BE2C (cell line): ENCODE data around the gene LCE3C.

Experiments
- DNase-seq: peaks from one replicate; pipeline ENCODE4 v3.0.0-alpha.2; 2020
- H3K27me3 ChIP-seq: fragments of 250-450 bp; sonication (Bioruptor Pico); 2 replicates; pipeline ENCODE4 v1.5.1; 2020; ENCODE audit warnings: mild to moderate bottlenecking
- H3K36me3 ChIP-seq: fragments of 250-450 bp; sonication (Bioruptor Pico); 2 replicates; pipeline ENCODE4 v1.5.1; 2020; ENCODE audit warnings: mild to moderate bottlenecking
- H3K4me1 ChIP-seq: fragments of 250-450 bp; sonication (Bioruptor Pico); 2 replicates; pipeline ENCODE4 v1.5.1; 2020
- H3K4me3 ChIP-seq: 2 replicates; pipeline ENCODE4 v1.5.1; 2011; ENCODE audit warnings: low read depth, low read length
- H3K9me3 ChIP-seq: fragments of 250-450 bp; sonication (Bioruptor Pico); 2 replicates; pipeline ENCODE4 v1.5.1; 2020
- TF ChIP-seq, protein P1 (sequence below): IDR thresholded peaks from 2 replicates; pipeline ENCODE4 v1.5.1; 2012; ENCODE audit warnings: mild to moderate bottlenecking, low read depth, low read length

LCE3C gene

DNA sequence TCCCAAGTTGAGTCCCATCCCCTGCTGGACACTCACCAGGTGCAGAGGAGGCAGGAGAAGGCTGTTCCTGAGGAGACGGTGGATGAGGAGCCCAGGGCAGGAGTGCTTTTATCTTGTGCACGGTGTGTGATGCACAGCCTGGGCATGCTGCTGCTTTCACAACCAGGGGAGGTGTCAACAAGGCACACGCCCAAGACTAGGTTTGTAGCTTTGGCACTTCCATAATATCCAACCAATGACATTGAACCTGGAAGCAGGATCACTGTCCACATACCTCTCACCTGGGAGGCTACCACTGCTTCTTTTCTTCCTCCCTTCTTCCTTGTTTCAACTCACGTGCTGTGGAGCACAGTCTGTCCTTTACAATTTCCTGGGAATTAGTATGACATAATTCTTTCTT is 19.6 kb upstream of the LCE3C start, which contains the start of gene LCE3D:
LCE3D (minus strand) TSS at position 84 of the 400 bp plus-strand sequence. CDS start 580 bp downstream, outside the sequence.
- Histone ChIP-seq H3K4me3 (no peak within 1 kb of the TSS), H3K9me3 (no peaks in the 10 kb centered on the region), H3K36me3 (no peaks in the 10 kb centered on the region), H3K27me3 (no peaks in the 10 kb centered on the region), H3K4me1 (no peaks in the 10 kb centered on the region)
- DNase-seq: no peak
- TF ChIP-seq, protein P1, sequence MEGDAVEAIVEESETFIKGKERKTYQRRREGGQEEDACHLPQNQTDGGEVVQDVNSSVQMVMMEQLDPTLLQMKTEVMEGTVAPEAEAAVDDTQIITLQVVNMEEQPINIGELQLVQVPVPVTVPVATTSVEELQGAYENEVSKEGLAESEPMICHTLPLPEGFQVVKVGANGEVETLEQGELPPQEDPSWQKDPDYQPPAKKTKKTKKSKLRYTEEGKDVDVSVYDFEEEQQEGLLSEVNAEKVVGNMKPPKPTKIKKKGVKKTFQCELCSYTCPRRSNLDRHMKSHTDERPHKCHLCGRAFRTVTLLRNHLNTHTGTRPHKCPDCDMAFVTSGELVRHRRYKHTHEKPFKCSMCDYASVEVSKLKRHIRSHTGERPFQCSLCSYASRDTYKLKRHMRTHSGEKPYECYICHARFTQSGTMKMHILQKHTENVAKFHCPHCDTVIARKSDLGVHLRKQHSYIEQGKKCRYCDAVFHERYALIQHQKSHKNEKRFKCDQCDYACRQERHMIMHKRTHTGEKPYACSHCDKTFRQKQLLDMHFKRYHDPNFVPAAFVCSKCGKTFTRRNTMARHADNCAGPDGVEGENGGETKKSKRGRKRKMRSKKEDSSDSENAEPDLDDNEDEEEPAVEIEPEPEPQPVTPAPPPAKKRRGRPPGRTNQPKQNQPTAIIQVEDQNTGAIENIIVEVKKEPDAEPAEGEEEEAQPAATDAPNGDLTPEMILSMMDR: no peak

DNA sequence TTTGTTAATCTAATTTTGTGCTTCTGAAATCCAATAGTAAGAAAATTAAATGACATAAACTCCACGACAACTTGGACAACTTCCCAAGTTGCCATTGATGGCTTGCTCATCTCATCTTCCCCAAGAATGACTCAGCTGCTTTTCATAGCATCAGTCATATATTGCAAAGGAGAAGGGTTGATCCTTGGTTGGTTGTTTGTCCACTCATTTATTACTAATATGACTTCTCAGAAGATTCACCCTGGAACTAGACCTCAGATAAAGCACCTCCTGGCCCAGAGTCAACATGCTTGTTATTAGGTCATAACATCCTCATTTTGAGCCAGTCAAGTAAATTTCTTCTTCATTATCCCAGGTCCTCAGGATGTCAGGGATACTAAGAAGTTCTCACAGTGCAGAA is 17.4 kb upstream of the LCE3C start:
- Histone ChIP-seq H3K36me3 (no peaks in the 10 kb centered on the region), H3K27me3 (no peaks in the 10 kb centered on the region), H3K4me3 (no peak overlapping the region), H3K4me1 (no peaks in the 10 kb centered on the region), H3K9me3 (no peaks in the 10 kb centered on the region)
- DNase-seq: no peak
- TF ChIP-seq, protein P1: no peak

DNA sequence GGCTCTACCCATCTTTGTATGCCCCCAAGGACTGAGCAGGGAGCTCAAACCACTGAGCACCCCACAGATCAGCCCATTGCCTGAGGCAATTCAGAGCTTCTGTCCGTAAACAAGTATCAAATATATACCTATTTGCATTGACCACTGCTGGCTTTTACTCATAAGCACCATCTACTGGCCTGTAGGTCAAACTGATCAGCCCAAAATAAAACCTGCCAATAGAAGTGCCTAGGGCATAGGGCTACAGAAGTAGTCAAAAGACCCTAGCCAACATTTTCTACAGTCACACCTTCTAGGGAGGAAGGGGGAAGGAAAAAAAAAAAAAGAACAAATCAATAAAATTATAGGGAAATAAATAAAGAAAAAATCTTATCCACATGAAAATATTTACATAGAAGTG is 14.4 kb upstream of the LCE3C start:
- no peaks in the 10 kb centered on the region for H3K27me3 ChIP-seq
- H3K36me3 ChIP-seq: no peaks in the 10 kb centered on the region
- DNase-seq: no peak
- H3K4me1 ChIP-seq: no peaks in the 10 kb centered on the region
- no peaks in the 10 kb centered on the region for H3K9me3 ChIP-seq
- H3K4me3 ChIP-seq: no peak overlapping the region
- TF ChIP-seq, protein P1: no peak

DNA sequence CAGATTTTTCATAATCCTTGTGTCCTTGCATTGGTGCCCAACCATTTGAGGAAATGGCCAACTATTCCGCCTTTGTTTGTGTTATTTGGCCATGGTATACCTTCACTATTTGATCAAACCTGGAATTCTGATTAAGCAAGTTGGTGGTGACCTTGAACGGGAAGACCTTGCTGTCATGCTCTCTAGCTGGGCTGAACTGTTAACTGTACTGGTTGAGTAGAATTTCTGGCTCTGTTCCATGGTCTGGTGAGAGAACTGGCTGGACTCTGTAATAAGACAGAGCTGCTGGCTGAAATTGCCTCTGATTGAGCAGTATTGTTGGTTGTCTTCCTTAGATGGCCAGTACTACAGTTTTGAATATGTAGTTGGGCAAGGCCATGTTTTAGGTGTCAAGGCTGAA is 3.0 kb upstream of the LCE3C start:
- Histone ChIP-seq H3K27me3 (no peaks in the 10 kb centered on the region), H3K4me3 (no peak overlapping the region), H3K4me1 (no peaks in the 10 kb centered on the region), H3K9me3 (no peaks in the 10 kb centered on the region), H3K36me3 (no peaks in the 10 kb centered on the region)
- no peak for DNase-seq
- TF ChIP-seq, protein P1: no peak

DNA sequence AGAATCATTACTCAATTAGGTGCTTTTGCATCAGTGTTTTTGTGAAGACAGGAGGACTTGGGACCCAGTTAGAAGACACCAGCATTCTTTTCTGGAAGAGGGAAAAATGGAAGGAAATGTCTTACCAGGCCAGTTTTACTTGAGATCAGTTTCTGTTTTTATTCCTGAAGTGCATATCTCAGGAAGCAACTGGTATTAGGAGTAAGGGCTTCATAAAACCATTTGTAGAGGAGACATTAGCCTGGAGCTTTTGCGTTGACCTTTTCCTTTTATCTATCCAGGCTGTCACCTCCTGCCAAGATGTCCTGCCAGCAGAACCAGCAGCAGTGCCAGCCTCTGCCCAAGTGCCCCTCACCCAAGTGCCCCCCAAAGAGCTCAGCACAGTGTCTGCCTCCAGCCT is 13.5 kb downstream of the LCE3C start, which contains the start of gene LCE3B:
LCE3B (plus strand) TSS at position 301 of the 400 bp plus-strand sequence; CDS start at position 301, 0 bp downstream.
- TF ChIP-seq, protein P1: no peak
- H3K36me3 ChIP-seq: no peaks in the 10 kb centered on the region
- no peaks in the 10 kb centered on the region for H3K9me3 ChIP-seq
- no peaks in the 10 kb centered on the region for H3K4me1 ChIP-seq
- no peak within 1 kb of the TSS for H3K4me3 ChIP-seq
- DNase-seq: no peak
- H3K27me3 ChIP-seq: no peaks in the 10 kb centered on the region

DNA sequence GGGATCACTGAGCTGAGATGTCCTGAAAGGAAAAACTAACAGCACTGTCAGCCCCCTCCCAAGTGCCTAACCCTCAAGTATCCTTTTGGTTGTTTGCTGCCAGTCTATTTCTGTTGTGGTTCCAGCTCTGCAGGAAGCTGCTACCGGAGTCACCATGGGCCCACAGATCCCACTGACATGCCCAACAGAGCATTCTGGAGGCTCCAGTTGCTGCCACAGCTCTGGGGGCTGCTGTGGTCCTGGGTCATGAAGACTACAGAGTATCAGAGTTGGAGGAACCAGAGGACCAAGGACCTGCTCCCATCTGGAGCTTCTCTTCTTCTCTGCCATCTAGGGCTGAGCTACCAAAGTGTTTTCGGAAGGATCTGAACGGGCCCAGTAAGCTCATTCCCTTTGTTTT is 22.0 kb downstream of the LCE3C start:
- H3K27me3 ChIP-seq: no peaks in the 10 kb centered on the region
- no peak for DNase-seq
- no peak overlapping the region for H3K4me3 ChIP-seq
- H3K4me1 ChIP-seq: no peaks in the 10 kb centered on the region
- H3K36me3 ChIP-seq: no peaks in the 10 kb centered on the region
- TF ChIP-seq, protein P1: no peak
- no peaks in the 10 kb centered on the region for H3K9me3 ChIP-seq
